Measurements from ENCODE around the gene CCDC71L. TPM values are rescaled to one million over a fixed set of nuclear protein-coding genes. Genes with fewer than 3 reads are reported as not detected.

CCDC71L gene
- total RNA-seq, 4 donors from 2014 or later = 4.4 to 7.0 (median 5.7) TPM

GRCh38 chr7:106622654-106623314, 38.2 kb downstream of the CCDC71L start:
- no peak overlapping the region for H3K4me3 ChIP-seq
- H3K4me1 ChIP-seq = peaks cover 0 to 5% of the 10 kb centered on the region in 2 donors
- no peak overlapping the region for H3K27ac ChIP-seq
- DNase-seq (no peak), ATAC-seq (no peak)
- intact Hi-C loops (cut with DNase I; ENCODE audit: low total_unique reads) (no loop called here), in situ Hi-C loops (cut with MboI; ENCODE audit: low sequenced_read_pairs in 4 of 4) (no loop called here)
- H3K36me3 ChIP-seq = no peaks in the 10 kb centered on the region
- no peak for TF ChIP-seq POLR2A (IDR thresholded peaks at IDR 0.05)
- TF ChIP-seq CTCF (IDR thresholded peaks at IDR 0.05 in 4 of 5, conservative IDR thresholded peaks at IDR 0.05 in 1 of 5) = no peak
- peaks cover 0 to 7% (median 4%) of the 10 kb centered on the region in 3 donors for H3K9me3 ChIP-seq
- H3K27me3 ChIP-seq = no peaks in the 10 kb centered on the region

GRCh38 chr7:106621393-106622132, 39.4 kb downstream of the CCDC71L start:
- Histone ChIP-seq H3K27ac (no peak overlapping the region), H3K9me3 (peaks cover 0 to 7% (median 4%) of the 10 kb centered on the region in 3 donors), H3K27me3 (no peaks in the 10 kb centered on the region), H3K4me3 (no peak overlapping the region), H3K4me1 (peaks cover 0 to 5% of the 10 kb centered on the region in 2 donors), H3K36me3 (no peaks in the 10 kb centered on the region)
- intact Hi-C loops (cut with DNase I; ENCODE audit: low total_unique reads) (no loop called here), in situ Hi-C loops (cut with MboI; ENCODE audit: low sequenced_read_pairs in 4 of 4) (no loop called here)
- ATAC-seq (no peak), DNase-seq (no peak)
- TF ChIP-seq CTCF (IDR thresholded peaks at IDR 0.05 in 4 of 5, conservative IDR thresholded peaks at IDR 0.05 in 1 of 5) (no peak), POLR2A (IDR thresholded peaks at IDR 0.05) (no peak)

- no peaks in the 10 kb centered on the region for H3K36me3 ChIP-seq
- TF ChIP-seq POLR2A (IDR thresholded peaks at IDR 0.05) (no peak), CTCF (IDR thresholded peaks at IDR 0.05 in 4 of 5, conservative IDR thresholded peaks at IDR 0.05 in 1 of 5) (no peak)
- H3K4me1 ChIP-seq = peaks cover 0 to 5% of the 10 kb centered on the region in 2 donors
- peaks cover 0 to 7% (median 4%) of the 10 kb centered on the region in 3 donors for H3K9me3 ChIP-seq
- DNase-seq (no peak), ATAC-seq (no peak)
- intact Hi-C loops (cut with DNase I; ENCODE audit: low total_unique reads) = no loop called here
- no peak overlapping the region for H3K27ac ChIP-seq
- in situ Hi-C loops (cut with MboI; ENCODE audit: low sequenced_read_pairs in 4 of 4) = no loop called here
- no peaks in the 10 kb centered on the region for H3K27me3 ChIP-seq
- no peak overlapping the region for H3K4me3 ChIP-seq
These were observed 40.3 kb downstream of the CCDC71L start for GRCh38 chr7:106620676-106621075.

- peaks cover 0 to under 1% of the 10 kb centered on the region in 2 donors for H3K4me1 ChIP-seq
- TF ChIP-seq CTCF (IDR thresholded peaks at IDR 0.05 in 4 of 5, conservative IDR thresholded peaks at IDR 0.05 in 1 of 5) = no peak
- no peak for TF ChIP-seq POLR2A (IDR thresholded peaks at IDR 0.05)
- no peaks in the 10 kb centered on the region for H3K36me3 ChIP-seq
- no peaks in the 10 kb centered on the region for H3K27me3 ChIP-seq
- DNase-seq (no peak), ATAC-seq (no peak)
- H3K9me3 ChIP-seq = peaks cover 0 to 7% (median 4%) of the 10 kb centered on the region in 3 donors
- intact Hi-C loops (cut with DNase I; ENCODE audit: low total_unique reads) (no loop called here), in situ Hi-C loops (cut with MboI; ENCODE audit: low sequenced_read_pairs in 4 of 4) (no loop called here)
- H3K4me3 ChIP-seq = no peak overlapping the region
- H3K27ac ChIP-seq = no peak overlapping the region
These were observed 40.9 kb downstream of the CCDC71L start for GRCh38 chr7:106620034-106620433.
